Kidney (tissue), 14 donors: ENCODE data around the gene HAND1. TPM values are rescaled to one million over a fixed set of nuclear protein-coding genes. Genes with fewer than 3 reads are reported as not detected.

Source experiments
- DNase-seq, 5 donors: peaks; one replicate each; pipeline ENCODE4 v3.0.0-alpha.2; 2013 to 2020
- FAIRE-seq: peaks from 2 replicates; lab custom pipeline; 2012; peaks lifted over from hg19 to GRCh38; lab: Jason Lieb, UNC
- H3K27ac ChIP-seq, 2 donors: one replicate each; pipeline ENCODE4 v1.7.0; 2013; ENCODE audit warnings: low read depth in 2 of 2, low read length in 2 of 2, inconsistent platforms in 1 of 2
- H3K27me3 ChIP-seq: one replicate; pipeline ENCODE4 v1.7.1; 2013; ENCODE audit warnings: low read length, inconsistent platforms; ENCODE audit not compliant: control insufficient read depth, insufficient read depth
- H3K36me3 ChIP-seq, 3 donors: one replicate each; pipeline versions ENCODE4 v1.7.0 to v1.7.1; 2013; ENCODE audit warnings: low read length in 3 of 3, control low read depth in 1 of 3, inconsistent platforms in 1 of 3; ENCODE audit not compliant: insufficient read depth in 3 of 3, control insufficient read depth in 2 of 3
- H3K4me1 ChIP-seq, 3 donors: one replicate each; pipeline versions ENCODE4 v1.7.0 to v1.7.1; 2013; ENCODE audit warnings: low read length in 3 of 3, inconsistent platforms in 1 of 3, low read depth in 1 of 3; ENCODE audit not compliant: control insufficient read depth in 2 of 3, insufficient read depth in 2 of 3
- H3K4me3 ChIP-seq, 3 donors: one replicate each; pipeline versions ENCODE4 v1.7.0 to v1.8.1; 2013; ENCODE audit warnings: low read length in 3 of 3, control low read depth in 1 of 3, inconsistent platforms in 1 of 3
- H3K9ac ChIP-seq, 3 donors: one replicate each; pipeline versions ENCODE4 v1.7.0 to v1.7.1; 2013; ENCODE audit warnings: low read length in 3 of 3, control low read depth in 1 of 3, inconsistent platforms in 1 of 3
- H3K9me3 ChIP-seq, 3 donors: one replicate each; pipeline versions ENCODE4 v1.7.0 to v1.7.1; 2013; ENCODE audit warnings: low read length in 3 of 3, control low read depth in 1 of 3, inconsistent platforms in 1 of 3; ENCODE audit not compliant: control insufficient read depth in 2 of 3, insufficient read depth in 1 of 3
- CTCF ChIP-seq: IDR thresholded peaks from 3 replicates; pipeline ENCODE4 v1.5.1; 2012; ENCODE audit warnings: mild to moderate bottlenecking, moderate library complexity, borderline replicate concordance; ENCODE audit not compliant: insufficient read depth; ENCODE audit errors: extremely low read depth
- intact Hi-C: fragments of 100-400 bp; cut with DNase I; formaldehyde crosslinking; loops from one replicate; pipeline ENCODE4 v1.11.1; 2022
- polyA plus RNA-seq: library from polyadenylated mRNA; stranded (reverse); fragments of 350-450 nt; fragmentation: Illumina TruSeq; extraction: RNeasy Lipid Tissue Mini Kit (QIAGEN cat#74804); gene quantifications from one replicate; pipeline ENCODE4 v1.2.3, GENCODE V29; 2014; ENCODE audit warnings: low read depth, low replicate concordance; ENCODE audit not compliant: insufficient read depth
- total RNA-seq: library from RNA; stranded (reverse); fragmentation: NEBNext Ultra II Directional; extraction: Animal tissue kit (Norgen Biotek cat#: 25700); gene quantifications from one replicate; pipeline ENCODE4 v1.2.1, GENCODE V29; 2021
- donor health status: control.
- donor health status: control.
- donor health status: control.
- donor health status: control.
- donor health status: control.
- donor health status: DM: yes; HTN: yes; CAD: no.
- donor health status: Normal renal cell carcinoma (clear cell type).

HAND1 gene
- total and polyA plus RNA-seq, 2 donors from 2014 or later = not detected

DNA sequence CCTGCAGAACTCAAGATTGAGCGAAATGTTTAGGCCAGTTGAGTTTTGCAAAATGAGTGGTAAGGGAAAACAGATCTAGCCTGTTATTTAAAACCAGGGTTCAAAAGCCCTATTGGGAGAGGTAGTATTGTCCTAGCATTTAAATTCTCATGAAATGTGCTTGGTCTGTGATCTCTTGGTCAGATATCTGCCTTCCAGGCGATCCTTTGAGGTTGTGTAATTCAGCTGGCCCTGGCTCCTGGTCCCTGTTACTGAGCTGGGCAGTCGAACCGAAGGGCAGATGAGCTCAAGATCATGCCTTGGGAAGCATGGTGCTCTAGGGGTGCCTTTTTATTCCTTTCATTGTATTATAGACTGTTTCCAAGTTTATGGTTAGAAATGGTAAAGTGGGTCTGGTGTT lies 17.9 kb downstream of the HAND1 start:
- no peaks in the 10 kb centered on the region for H3K27me3 ChIP-seq
- FAIRE-seq = no peak
- no peak for TF ChIP-seq CTCF
- no peak for DNase-seq
- H3K9me3 ChIP-seq = no peaks in the 10 kb centered on the region
- no peak overlapping the region for H3K27ac ChIP-seq
- H3K4me1 ChIP-seq = peaks cover 0 to 3% (median 0%) of the 10 kb centered on the region in 3 donors
- H3K4me3 ChIP-seq = no peak overlapping the region
- H3K36me3 ChIP-seq = peaks cover 0 to 13% (median 13%) of the 10 kb centered on the region in 3 donors
- no peak overlapping the region for H3K9ac ChIP-seq
- intact Hi-C loops = no loop called here

DNA sequence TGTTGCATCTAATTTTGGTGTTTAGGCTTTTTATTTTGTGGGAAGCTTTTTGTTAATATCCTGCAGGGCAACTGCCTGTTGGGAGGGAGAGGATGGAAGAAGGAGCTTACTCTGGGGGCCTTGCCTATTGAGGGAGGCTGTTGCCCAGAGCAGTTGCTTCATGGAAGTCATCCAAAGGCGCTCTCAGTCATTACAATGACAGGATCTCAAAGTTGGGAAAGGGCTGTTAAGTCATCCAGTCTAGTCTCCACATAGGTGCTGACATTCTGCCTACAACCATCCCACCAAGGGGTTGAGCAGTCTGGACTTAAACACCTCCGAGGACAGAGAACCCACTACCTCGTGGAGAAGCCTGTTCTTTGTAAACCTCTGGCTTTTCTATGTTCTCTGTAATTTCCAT lies 19.0 kb downstream of the HAND1 start:
- Histone ChIP-seq H3K27me3 (no peaks in the 10 kb centered on the region), H3K4me1 (peaks cover 0 to 3% (median 0%) of the 10 kb centered on the region in 3 donors), H3K9me3 (no peaks in the 10 kb centered on the region), H3K4me3 (no peak overlapping the region), H3K27ac (no peak overlapping the region), H3K9ac (no peak overlapping the region), H3K36me3 (peaks cover 0 to 18% (median 15%) of the 10 kb centered on the region in 3 donors)
- FAIRE-seq (no peak), DNase-seq (no peak)
- intact Hi-C loops = no loop called here
- no peak for TF ChIP-seq CTCF

DNA sequence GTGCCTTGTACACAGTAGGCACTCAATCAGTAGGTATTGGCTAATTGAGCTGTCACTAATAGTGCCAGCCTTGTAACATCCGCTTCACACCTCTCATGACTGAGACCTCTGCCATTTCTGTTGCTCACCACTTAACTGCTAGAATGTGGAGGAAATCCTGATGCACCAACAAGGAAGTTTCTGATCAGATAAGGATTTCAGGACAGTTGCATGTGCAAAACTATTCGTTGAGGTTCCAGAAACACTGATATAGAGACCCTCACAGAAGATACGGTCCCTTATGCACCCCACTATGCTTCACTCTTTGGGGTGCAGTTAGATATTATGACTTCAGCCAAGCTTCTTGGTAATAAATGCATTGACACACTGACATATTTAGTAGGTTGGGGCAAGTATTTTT lies 21.5 kb downstream of the HAND1 start:
- DNase-seq (no peak), FAIRE-seq (no peak)
- TF ChIP-seq CTCF = no peak
- intact Hi-C loops = no loop called here
- H3K36me3 ChIP-seq = peaks cover 8 to 28% (median 26%) of the 10 kb centered on the region in 3 donors
- H3K4me1 ChIP-seq = peaks cover 0 to 3% (median 0%) of the 10 kb centered on the region in 3 donors
- H3K27me3 ChIP-seq = no peaks in the 10 kb centered on the region
- H3K9me3 ChIP-seq = no peaks in the 10 kb centered on the region
- no peak overlapping the region for H3K9ac ChIP-seq
- no peak overlapping the region for H3K27ac ChIP-seq
- H3K4me3 ChIP-seq = no peak overlapping the region

DNA sequence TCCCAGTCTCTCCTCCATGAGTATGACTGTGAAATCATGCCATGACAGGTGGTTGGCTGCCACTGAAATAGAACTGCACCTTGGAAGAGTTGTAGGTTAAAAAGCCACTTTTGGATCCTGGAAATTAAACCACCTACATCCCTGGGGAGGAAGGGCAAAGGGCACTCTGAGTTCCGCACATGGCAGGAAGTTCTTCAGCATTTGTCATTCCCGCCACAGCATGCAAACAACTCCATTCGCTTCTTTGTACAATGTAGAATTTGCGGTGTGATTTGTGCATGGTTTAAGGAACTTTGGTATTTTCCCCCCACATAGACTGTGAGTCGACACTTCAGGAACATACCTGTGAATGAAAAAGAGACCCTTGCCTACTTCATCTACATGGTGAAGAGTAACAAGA lies 22.4 kb downstream of the HAND1 start:
- TF ChIP-seq CTCF = no peak
- Histone ChIP-seq H3K27ac (no peak overlapping the region), H3K9me3 (no peaks in the 10 kb centered on the region), H3K4me3 (no peak overlapping the region), H3K4me1 (peaks cover 0 to 3% (median 0%) of the 10 kb centered on the region in 3 donors), H3K9ac (no peak overlapping the region), H3K27me3 (no peaks in the 10 kb centered on the region), H3K36me3 (peaks cover 8 to 32% (median 30%) of the 10 kb centered on the region in 3 donors)
- intact Hi-C loops = no loop called here
- DNase-seq (no peak), FAIRE-seq (no peak)
